GM19240 (cell line): ENCODE measurements around the gene LPCAT2.

Experiments used
- DNase-seq: peaks from one replicate; pipeline ENCODE4 v3.0.0; 2011; ENCODE audit warnings: low spot score; ENCODE audit not compliant: insufficient read length

The LPCAT2 gene

DNA sequence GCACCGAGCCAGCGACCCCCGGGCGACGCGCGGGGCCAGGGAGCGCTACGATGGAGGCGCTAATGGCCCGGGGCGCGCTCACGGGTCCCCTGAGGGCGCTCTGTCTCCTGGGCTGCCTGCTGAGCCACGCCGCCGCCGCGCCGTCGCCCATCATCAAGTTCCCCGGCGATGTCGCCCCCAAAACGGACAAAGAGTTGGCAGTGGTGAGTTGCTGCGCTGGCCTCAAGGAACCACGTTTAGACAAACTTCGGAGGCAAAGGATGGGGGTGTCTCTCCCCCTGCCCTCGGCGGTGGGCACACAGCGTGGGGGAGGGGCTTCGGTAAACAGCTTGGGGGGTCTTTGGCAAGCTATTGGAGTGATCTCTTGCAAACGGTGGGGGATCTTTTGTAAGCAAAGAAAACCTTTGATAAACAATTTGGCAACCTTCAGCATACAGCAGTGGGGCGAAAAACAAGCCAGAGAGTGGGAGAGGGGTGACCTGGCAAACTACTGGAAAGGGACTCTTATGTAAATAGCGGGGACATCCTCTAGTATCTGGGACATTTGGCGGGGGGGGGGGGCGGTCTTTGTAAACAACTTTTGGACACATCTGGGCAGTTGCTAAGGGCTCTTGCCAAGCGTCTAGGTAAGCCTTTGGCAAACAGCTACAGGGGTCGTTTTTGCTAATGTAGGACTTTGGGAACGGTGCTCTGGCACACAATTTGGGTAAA lies 29.3 kb upstream of the LPCAT2 start:
- DNase-seq, result no peak

DNA sequence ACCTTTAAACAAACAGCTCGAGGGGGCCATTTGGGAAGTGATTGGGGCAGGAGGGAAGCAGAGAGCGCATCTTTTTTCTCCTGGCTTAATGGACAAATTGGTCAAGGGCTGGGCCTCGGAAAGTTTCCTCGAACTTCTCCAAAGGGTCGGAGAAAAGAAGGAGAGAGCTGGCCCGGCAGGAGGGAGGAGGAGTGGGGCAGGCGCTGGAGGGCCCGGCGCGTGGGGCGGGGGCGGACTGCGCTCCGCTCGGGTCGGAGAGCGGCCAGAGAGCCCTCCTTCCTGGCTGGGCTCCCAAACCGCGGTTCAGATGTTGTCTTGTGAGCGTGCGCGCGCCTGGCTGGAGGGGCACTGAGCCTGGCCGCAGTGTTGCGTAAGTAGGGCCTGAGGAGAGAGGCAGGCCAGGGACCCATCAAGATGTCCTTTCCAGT lies 28.6 kb upstream of the LPCAT2 start:
- DNase-seq, result no peak

DNA sequence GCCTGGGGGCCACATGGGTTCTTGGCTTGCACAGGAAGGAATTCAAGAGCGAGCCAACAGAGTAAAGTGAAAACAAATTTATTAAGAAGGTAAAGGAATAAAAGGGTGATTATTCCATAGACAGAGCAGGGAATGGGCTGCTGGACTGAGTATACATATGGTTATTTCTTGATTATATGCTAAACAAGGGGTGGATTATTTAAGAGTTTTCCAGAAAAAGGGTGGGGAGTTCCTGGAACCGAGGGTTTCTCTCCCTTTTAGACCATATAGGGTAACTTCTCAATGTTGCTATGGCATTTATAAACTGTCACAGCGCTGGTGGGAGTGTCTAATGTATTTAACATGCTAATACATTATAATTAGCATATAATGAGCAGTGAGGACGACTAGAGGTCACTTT lies 27.8 kb upstream of the LPCAT2 start:
- no peak for DNase-seq

DNA sequence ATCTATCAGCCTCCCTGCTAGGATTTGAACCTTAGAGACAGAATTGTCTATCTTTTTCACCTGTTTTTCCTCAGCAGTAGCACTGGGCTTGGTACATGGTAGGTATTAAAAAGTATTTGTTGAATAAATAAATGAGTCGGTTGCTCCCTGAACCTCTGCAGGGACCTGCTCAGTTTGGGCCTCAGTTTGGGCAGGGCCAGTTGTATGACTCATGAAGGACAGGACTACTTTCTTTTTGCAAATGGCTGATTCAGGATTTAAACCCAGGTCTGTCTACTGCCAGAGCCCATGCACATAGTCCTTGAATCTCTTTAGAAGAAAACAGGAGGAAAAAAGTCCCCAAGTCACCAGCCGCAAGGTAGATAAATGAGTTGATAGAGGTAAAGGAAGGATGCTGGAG lies 26.8 kb upstream of the LPCAT2 start:
- DNase-seq, result no peak

DNA sequence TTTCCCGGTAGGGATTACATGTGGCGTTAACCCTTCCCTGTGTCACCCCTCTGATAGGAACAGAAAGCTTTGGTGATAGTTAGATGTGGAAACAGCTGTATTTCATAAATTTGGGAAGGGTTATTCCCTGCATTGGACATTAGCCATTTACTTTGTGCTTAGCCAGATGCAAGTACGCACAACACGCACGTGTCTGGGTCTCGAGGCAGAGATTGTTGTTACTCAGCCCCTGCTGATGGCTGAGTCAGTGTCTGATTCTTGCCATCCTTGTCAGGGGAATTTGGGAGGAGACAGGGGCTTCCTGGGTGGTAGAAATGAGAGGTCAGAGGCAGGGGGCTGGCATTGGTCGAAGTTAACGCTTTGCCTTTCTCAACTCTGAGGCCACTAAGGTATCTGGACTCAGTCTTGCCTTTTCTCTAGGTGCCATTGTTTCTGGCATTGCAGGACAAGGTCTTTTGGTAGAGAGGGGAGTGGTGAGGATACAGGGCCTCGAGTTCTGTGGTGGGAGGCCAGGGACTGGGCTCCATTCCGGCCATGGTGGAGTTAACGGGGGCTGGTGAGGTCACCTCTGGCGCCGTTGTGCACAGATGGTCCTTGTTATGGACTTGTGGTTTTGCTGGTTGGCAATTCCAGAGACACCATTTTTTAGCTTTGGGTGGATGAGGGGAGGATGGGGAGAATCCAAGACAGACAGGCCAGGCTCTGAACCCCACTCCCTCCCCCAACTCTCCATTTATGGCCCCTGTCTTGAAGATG lies 21.6 kb upstream of the LPCAT2 start:
- no peak for DNase-seq

DNA sequence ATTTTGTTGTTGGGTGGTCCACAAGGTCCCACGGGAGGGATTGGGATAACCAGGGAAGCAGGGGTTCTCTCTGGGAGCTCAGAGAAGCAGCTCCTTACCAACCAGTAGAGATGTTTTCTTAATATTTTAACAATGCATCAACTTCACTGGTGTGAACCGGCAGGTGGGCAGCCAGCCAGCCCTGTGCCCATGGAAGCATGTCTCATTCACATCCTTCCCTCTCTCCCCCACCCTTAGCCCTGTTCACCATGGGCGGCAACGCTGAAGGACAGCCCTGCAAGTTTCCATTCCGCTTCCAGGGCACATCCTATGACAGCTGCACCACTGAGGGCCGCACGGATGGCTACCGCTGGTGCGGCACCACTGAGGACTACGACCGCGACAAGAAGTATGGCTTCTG lies 20.6 kb upstream of the LPCAT2 start:
- no peak for DNase-seq

DNA sequence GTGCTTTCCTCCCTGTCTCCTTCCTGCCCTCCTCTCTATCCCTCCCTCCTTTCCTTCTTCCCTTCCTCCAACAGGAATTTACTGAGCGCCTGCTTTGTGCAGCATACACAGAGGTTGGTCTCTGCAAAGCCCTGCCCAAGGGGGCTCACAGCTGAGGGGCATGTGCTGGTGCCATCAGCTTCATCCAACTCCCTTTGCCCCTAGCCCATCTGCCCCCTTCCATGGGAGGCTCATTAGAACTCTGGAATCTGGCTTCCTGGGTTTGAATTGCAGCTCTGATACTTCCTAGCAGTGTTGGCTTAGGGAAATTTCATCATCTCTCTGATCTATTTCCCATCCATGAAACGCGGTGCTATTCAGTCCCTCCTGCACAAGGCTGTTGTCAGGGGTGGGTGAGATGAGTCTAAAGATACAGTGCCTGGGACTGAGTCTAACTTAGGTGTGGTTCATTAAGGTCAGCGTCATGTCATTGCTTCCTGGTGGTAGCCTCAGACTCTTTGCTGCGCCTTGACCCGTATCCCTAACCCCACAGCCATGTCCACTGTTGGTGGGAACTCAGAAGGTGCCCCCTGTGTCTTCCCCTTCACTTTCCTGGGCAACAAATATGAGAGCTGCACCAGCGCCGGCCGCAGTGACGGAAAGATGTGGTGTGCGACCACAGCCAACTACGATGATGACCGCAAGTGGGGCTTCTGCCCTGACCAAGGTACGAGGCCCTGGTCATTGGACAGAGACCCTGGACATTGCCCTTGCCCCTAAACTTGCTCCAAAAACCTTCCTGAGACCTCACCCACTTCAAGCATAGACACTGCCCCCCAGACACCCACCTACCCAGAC lies 19.5 kb upstream of the LPCAT2 start:
- DNase-seq, result no peak

DNA sequence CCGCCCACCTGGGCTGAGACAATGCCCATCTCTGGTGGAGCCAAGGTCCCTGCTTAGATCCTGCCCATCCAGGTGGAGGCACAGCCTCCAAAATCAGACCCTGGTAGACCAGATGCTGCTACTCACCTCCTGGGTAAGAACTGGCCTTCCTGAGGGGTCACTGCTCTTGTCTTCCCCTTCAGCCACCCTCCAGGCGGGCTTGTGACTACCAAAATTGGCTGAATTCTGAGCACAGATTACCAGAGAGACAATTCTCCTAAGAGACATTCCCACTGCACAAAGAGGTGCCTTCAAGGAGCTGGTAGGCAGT lies 19.0 kb upstream of the LPCAT2 start:
- DNase-seq, result no peak

DNA sequence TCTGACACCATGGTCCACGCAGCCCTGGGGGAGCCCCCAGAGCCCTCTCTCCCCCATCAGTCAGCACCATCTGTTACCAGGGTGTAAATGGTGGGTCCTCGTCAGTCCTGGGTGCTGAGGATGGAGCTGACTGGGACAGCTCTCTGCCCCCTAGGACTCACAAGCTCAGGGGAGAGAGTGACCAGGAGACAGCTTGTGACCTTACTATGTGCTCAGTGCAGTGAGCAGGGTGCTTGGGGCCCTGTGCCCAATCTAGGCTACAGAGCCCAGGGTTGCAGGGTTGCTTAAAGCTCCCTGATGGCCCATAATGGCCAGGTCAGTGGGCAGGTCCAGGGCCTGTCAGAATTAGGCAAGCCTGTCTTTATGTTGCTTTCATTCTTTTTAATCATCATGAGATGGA lies 18.6 kb upstream of the LPCAT2 start:
- no peak for DNase-seq

DNA sequence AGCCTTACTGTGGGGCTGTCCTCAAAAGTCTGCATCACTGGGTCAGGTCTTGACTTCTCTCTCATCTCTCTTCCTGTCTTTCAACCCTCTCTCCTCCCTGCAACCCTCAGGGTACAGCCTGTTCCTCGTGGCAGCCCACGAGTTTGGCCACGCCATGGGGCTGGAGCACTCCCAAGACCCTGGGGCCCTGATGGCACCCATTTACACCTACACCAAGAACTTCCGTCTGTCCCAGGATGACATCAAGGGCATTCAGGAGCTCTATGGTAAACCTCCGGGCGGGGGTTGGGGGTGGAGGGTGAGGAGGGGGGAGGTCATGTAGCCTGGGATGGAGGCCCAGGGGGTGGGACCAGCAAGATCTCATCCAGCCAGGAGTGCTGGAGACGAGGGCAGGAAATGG lies 17.2 kb upstream of the LPCAT2 start:
- no peak for DNase-seq

DNA sequence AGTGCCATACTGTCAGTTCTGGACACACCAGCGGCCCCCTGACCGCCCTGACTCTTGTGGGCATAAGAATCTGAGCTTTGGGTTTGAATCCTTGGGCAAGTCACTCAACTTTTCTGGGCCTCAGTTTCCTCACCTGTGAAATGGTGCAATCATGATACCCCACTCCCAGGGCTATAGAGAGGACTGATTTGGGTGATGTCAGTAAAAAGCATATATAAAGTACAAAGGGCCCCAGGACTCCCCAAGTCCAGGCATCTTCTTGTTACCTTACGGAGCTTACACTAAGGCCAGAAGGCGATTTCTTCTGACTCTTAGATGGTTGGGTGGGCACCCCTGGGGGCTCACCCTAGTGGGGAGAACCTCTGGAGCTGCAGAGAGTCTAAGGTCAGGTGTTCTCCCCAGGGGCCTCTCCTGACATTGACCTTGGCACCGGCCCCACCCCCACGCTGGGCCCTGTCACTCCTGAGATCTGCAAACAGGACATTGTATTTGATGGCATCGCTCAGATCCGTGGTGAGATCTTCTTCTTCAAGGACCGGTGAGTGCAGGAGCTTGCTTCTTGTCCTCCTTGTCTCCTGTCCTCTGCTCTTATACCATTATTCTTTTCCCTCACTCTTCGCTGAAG lies 16.0 kb upstream of the LPCAT2 start:
- DNase-seq, result no peak

DNA sequence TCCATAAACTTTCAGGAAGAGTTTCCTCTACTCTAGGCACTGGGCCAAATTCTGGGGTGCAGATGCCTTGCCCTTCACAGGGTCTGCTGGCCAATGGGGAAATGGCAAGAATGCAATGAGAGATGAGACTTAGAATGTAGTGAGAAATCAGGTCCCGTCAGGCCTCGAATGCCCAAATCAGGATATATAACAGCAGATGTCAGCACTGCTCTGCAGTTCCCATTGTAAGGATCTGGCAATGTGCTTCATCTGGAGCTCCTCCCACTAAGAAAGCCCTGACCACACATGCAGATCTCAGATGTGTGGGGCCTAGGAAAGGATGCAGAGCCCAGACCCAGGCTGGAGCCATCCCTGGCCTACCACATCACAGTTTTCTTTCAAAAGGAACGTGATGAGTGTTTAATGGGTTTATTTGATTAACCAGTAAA lies 13.9 kb upstream of the LPCAT2 start:
- DNase-seq, result no peak

DNA sequence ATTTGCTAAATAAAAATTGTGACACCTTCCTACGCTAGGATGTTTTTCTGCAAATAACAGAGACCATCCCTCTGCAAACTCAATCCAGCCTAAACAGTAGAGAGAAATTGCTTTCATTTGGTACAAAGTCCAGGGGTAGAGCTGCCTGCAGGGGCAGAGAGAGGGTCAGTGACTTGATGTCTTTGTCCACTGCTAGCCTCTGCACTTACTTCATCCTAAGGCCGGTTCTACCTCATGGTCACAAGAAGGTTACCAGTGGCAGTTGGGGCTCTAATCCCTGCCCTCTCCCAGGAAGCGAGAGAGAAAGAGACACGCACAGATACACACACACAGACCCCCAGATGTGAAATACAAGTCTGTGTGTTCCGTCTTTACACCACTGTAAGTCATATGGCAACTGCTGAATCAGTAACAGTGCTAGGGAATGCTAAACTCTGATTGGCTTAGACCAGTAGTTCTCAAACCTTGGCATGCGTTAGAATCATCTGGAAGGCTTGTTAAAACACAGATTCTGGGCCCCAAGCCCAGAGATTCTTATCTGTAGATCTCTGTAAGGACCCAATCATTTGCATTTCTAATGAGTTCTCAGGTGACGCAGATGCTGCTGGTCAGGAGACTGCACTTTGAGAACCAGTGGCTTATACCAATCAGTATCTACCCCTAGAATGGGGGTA lies 13.1 kb upstream of the LPCAT2 start:
- DNase-seq, result no peak

DNA sequence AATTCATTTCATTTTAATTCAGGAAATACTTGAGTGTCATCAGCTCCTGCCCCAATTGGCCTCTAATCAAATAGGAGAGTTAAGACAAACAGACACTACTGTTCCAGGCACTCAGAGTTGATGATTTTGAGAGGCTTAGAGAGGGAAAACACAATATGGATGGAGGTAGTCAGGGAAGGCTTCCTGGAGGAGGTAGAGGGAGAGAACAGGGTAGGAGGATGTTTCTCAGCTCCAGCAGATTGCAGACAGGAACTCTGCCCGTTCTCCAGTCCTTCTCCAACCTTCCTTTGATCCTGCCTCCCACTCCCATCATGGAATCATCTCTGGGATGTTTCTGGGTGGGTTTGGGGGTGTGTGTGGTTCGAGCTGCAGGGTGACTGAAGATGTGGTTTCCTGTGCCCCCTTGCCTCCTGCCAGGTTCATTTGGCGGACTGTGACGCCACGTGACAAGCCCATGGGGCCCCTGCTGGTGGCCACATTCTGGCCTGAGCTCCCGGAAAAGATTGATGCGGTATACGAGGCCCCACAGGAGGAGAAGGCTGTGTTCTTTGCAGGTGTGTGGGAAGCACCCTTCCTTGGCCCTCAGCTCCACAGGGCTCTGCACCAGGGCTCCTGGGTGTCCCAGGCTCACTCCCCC lies 12.2 kb upstream of the LPCAT2 start:
- no peak for DNase-seq

DNA sequence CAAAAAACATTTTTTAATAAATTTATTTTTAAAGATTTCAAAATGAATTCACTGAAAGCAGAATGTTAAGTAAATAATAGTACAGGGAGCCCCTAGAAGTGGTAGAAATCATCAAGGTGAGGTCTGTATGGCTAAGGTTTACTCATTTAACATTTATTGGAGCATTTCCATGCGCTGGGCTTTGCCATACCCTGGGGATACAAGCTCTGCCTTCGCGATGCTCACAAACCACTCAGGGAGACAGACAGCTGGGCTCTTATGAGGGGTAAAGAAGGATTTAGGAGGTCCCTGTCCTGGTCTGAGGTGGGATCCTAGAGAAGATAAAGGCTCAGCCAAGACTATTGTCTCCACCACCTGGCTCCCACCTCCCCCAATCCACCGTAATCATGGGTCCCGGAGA lies 11.3 kb upstream of the LPCAT2 start:
- DNase-seq, result no peak

DNA sequence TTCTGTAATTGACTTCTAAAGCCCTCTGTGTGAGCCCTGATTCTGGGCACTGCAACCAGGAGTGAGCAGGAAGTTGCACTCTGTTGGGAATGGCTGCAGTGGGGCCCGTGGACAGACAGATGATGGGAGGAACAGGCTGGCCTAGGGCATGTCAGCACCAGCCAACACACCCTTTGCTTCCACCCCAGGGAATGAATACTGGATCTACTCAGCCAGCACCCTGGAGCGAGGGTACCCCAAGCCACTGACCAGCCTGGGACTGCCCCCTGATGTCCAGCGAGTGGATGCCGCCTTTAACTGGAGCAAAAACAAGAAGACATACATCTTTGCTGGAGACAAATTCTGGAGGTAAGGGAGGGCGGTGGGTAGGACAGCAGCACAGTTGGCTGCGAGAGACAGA lies 10.8 kb upstream of the LPCAT2 start:
- no peak for DNase-seq

DNA sequence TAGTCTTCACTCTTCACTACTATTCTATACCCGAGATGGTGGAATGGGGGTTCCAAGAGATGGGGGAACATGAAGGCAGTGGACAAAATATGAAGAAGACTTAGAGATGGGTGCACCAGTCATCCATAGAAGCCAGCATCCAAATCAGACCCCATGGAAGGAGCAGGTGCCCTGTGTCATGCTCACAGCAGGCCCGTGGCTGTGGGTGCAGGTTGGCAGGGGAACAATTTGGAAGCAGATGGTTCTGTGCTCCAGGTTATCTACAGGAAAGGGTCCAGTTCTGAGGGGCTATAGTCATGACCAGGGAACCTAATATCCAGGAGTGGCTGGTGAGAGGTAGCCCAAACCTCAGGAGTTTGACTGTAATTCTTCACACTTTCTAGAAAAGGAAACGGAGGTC lies 9.6 kb upstream of the LPCAT2 start:
- no peak for DNase-seq

DNA sequence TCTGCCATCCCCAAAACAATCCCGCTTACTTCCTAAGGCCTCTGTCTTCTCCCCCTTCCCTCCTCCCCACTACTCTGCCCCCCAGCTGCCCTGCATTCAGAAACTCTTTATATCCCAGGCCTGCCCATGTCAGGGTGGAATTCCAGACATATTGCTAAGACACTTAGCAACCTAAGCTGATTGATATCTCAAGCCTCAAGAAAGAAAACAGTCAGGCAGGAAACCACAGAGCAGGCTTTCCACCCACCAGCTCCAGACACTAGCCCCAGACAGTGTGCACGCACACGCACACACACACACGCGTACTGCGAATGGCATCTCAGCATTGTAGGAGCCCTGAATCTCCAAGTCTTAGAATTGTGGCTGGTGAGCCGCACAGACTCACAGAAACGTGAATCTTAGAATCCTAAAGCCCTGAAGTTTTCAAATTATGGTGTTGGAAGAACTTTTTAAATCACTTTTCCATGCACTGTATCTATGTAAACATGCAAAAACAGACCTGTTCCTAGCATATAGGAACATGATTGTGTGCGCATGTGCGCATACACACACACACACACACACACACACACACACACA lies 8.8 kb upstream of the LPCAT2 start:
- no peak for DNase-seq

DNA sequence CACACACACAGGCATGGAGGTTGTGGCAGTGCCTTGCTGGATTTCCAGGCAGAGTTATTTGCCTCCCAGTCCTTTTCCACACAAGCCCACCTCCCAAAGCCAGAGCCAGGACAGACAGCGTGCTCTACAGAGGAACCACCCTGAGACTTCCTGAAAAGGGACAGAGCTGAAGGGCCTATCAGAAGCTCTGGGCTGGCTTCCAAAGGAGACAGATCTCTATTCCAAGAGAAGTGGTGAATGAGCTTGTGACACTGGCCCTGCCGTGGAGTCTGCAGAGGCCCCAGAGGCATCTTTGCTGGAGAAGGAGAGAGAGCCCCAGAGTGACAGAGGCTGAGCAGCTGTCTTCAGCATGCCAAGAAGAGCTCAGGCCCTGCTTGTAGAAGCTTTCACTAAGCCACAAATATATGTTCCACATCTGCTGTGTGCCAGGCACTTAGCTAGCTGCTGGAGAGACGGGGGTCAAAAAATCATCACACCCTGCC lies 8.3 kb upstream of the LPCAT2 start:
- no peak for DNase-seq

DNA sequence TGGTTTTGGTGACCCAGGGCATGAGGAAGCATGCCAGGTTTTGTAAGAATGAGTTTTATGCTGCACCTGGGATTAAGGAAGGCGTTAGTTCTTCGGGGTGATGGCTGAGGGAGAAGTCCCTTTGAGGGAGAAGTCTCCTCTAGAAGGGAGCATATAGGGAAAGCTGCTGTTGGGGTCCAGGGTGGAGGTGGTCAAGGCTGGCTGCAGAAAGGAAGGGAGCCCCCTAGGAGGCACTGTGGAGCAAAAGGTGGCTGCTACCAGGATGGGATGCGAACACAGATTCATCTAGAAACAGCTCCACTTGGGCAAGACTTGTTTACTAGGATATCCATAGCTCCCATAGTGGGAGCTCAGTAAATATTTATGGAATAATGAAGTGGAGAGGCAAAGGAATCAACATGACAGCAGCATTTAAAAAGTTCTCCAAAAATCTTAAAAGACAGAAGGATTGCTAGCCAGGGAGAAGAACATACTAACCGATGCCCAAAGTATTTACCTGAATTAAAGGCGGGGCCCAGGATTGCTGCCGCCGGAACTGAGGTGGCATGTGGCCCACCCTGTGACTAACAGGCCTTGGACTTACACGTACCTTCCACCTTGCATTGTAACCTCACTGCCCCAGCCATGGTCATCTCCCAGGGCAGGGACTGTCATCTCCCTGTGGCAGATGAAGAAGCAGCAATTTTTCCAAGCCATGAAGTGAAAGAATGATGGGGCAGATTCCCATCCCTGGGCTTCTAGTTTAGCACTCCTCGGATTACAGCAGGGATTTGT lies 7.1 kb upstream of the LPCAT2 start:
- no peak for DNase-seq
